AG04450 (cell line): ENCODE measurements around the gene MAP2K2. TPM values are rescaled to one million over a fixed set of nuclear protein-coding genes. Genes with fewer than 3 reads are reported as not detected.
"Not testable (repeated sequence)": the region's sequence is repeated elsewhere in the genome, so short reads cannot be mapped to it uniquely, and the experiment has no call there.

Experiments
- CTCF ChIA-PET: fragments of 300-600, 350-600 bp; formaldehyde crosslinking; extraction: SDS; loops from one replicate; lab custom pipeline; 2022; ENCODE audit warnings: antibody characterized with exemption, inconsistent platforms; lab: Charles Lee
- POLR2A ChIA-PET: fragments of 350-600 bp; formaldehyde crosslinking; extraction: SDS; loops from one replicate; lab custom pipeline; 2021; ENCODE audit warnings: antibody characterized with exemption, inconsistent platforms; lab: Yijun Ruan, JAX
- DNase-seq: peaks from one replicate; pipeline ENCODE4 v3.0.0-alpha.2; 2011; ENCODE audit warnings: low read depth, low spot score
- H3K27ac ChIP-seq: one replicate; pipeline ENCODE4 v1.5.1; 2012; ENCODE audit warnings: low read depth, low read length, control low read depth
- H3K27me3 ChIP-seq: one replicate; pipeline ENCODE4 v1.6.0; 2012; ENCODE audit warnings: low read length; ENCODE audit not compliant: control insufficient read depth, insufficient read depth
- H3K4me3 ChIP-seq: 2 replicates; pipeline ENCODE4 v1.5.1; 2011; ENCODE audit warnings: mild to moderate bottlenecking, low read depth, low read length, control low read depth
- H3K9me3 ChIP-seq: 2 replicates; pipeline ENCODE4 v1.5.1; 2012; ENCODE audit warnings: low read length; ENCODE audit not compliant: control insufficient read depth, insufficient read depth
- polyA plus RNA-seq: library from polyadenylated mRNA; depleted of rRNA; stranded (reverse); fragments of >200 nt; gene quantifications from 2 replicates; pipeline ENCODE4 v1.2.3, GENCODE V29; 2011
- TF ChIP-seq, protein P1 (sequence below): IDR thresholded peaks from 2 replicates; pipeline ENCODE4 v1.5.1; 2011; ENCODE audit warnings: low read depth, low read length, control low read depth, inconsistent platforms

The MAP2K2 gene
- polyA plus RNA-seq, 1 experiment: 65.1 TPM

DNA sequence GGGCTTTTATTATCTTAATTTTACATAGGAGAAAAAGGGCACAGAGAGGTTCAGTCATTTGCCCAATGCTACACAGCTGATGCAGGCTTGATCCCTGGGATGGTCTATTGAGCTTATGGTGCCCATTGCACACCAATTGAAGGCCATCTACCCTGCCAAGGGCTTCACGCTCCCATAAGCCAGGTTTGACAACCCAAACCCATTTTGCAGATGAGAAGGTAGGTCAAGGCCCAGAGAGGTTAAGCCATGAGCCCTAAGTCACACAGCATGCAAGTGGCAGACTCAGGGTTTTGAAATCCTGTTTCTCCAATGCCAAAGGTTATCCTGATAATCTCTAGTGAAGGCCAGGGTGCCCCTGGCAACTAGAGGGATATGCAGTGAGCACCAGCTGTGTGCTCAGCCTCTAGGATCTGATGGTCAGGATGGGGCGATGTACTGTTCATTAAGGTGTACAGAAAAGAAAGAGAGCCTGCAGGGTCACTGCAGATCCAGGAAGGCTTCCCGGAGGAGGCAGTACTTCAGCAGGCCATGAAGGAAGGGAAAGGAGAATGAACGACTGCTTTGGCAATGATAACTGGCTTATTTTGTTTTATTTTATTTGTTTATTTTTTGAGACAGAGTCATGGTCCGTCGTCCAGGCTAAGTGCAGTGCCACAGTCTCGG is 37.6 kb upstream of the MAP2K2 start:
- TF ChIP-seq, protein P1, sequence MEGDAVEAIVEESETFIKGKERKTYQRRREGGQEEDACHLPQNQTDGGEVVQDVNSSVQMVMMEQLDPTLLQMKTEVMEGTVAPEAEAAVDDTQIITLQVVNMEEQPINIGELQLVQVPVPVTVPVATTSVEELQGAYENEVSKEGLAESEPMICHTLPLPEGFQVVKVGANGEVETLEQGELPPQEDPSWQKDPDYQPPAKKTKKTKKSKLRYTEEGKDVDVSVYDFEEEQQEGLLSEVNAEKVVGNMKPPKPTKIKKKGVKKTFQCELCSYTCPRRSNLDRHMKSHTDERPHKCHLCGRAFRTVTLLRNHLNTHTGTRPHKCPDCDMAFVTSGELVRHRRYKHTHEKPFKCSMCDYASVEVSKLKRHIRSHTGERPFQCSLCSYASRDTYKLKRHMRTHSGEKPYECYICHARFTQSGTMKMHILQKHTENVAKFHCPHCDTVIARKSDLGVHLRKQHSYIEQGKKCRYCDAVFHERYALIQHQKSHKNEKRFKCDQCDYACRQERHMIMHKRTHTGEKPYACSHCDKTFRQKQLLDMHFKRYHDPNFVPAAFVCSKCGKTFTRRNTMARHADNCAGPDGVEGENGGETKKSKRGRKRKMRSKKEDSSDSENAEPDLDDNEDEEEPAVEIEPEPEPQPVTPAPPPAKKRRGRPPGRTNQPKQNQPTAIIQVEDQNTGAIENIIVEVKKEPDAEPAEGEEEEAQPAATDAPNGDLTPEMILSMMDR: no peak
- no peaks in the 10 kb centered on the region for H3K9me3 ChIP-seq
- H3K27ac ChIP-seq: no peak overlapping the region
- CTCF ChIA-PET: interaction anchor here (0.6 kb wide), 1 partner anchor 169 kb away, joined by 3 read pairs; no protein-coding TSS in a partner anchor
- no peak overlapping the region for H3K4me3 ChIP-seq
- peaks cover 4% of the 10 kb centered on the region for H3K27me3 ChIP-seq
- DNase-seq: no peak
- POLR2A ChIA-PET: interaction anchor here (0.6 kb wide), 1 partner anchor 166 kb away, joined by 3 read pairs; no protein-coding TSS in a partner anchor

DNA sequence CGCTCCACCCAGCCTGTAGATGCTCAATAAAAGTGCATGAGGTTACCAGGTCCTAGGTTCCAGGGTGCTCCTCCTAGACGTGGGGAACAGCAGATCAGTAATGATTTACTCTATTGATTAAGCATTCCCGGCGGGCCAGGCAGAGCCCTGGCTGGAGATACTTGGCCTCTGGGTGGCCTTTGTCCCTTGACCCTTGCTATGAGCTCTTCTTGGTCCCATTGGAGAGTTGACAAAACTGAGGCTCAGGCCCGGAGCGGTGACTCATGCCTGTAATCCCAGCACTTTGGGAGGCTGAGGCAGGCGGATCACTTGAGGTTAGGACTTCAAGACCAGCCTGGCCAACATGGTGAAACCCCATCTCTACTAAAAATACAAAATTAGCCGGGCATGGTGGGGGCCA is 34.0 kb upstream of the MAP2K2 start:
- DNase-seq, H3K27ac ChIP-seq, H3K27me3 ChIP-seq, H3K4me3 ChIP-seq, H3K9me3 ChIP-seq, CTCF ChIA-PET, POLR2A ChIA-PET: not testable (repeated sequence)

DNA sequence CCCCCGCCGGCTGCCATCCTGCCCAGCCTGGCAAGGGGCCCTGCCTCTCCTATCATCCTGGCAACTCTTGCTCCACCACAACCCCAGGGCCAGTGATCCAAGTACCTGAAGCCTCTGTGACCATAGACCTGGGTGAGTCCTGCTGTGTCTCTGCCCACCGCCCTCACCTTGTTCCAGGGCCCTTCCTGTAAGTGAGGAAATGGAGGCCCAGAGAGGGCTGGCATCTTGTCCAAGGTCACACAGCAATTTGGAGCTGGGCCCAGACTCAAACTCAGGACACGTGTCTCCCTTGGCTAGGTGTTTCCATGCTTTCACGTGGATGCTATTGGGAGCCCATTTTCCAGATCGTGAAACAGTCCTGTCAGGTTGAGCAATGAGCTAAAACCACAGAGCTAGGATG is 33.2 kb upstream of the MAP2K2 start:
- POLR2A ChIA-PET: no interaction called here
- CTCF ChIA-PET: no interaction called here

DNA sequence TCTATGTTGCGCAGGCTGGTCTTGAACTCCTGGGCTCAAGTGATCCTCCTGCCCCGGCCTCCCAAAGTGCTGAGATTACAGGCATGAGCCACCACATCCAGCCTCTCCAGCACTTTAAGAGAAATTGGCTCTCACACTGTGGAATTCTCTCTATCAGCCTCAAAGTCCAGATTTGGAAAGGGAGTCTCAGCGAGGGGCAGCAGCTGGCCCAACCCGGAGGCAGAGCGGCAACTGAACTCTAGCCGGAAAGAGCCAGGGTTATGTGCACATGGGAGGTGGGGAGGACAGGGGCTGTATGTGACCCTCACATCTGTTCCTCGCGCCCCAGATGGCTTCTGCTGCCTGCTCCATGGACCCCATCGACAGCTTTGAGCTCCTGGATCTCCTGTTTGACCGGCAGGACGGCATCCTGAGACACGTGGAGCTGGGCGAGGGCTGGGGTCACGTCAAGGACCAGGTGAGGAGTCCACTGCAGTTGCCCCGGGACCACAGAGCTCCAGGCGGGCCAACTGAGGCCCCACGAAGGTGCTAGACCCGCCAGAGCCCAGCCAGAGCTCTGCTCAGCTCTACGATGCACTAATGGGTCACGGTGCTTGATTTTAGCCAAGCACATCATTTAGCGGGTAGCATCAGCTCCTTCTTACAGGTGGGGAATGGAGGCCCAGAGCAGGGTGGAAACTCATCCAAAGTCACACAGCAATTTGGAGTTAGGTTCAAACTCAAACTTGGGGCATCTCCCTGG is 30.8 kb upstream of the MAP2K2 start:
- ChIA-PET POLR2A (no interaction called here), CTCF (interaction anchor here (1.7 kb wide), 1 partner anchor 15 kb away, joined by 4 read pairs; no protein-coding TSS in a partner anchor)
- H3K27me3 ChIP-seq: peaks cover 15% of the 10 kb centered on the region
- no peak overlapping the region for H3K4me3 ChIP-seq
- TF ChIP-seq, protein P1: no peak
- no peaks in the 10 kb centered on the region; the same call in 1 of the 2 replicates for H3K9me3 ChIP-seq
- H3K27ac ChIP-seq: no peak overlapping the region
- no peak for DNase-seq

More for the DNA sequence above, 33.2 kb upstream of the MAP2K2 start:
- no peak overlapping the region for H3K27ac ChIP-seq
- no peak for DNase-seq
- H3K4me3 ChIP-seq: no peak overlapping the region
- peaks cover 8% of the 10 kb centered on the region for H3K27me3 ChIP-seq
- H3K9me3 ChIP-seq: no peaks in the 10 kb centered on the region; the same call in 1 of the 2 replicates
- TF ChIP-seq, protein P1: no peak

DNA sequence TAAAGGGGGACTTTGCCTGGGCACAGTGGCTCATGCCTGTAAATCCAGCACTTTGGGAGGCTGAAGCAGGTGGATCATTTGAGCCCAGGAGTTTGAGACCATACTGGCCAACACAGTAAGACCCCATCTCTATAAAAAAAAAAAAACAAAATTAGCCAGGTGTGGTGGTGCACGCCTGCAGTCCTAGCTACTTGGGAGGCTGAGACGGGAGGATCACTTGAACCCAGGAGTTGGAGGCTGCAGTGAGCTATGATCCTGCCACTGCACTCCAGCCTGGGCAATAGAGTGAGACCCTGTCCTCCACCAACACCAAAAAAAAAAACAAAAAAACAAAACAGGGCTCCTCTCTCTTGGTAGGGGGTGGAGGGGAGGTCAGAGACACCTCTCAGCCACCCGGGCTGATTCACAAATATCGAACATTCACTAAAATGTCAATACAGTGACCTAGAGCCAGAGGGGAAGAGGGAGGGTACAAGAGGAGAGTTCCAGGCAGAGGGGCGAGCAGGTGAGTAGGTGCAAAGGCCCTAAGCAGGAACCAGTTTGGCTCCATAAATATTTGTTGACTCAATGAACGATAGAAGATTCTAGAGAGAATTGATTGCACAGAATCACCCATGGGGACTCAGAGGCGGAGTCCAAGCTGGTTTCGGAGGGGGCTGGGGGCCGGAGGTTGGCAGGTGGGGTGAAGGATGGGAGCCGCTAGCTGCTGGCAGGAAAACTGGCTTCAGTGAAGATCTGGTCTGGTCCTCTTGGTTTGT is 28.5 kb upstream of the MAP2K2 start:
- DNase-seq: no peak
- CTCF ChIA-PET: interaction anchor here (0.7 kb wide), 1 partner anchor 23 kb away, joined by 6 read pairs; no protein-coding TSS in a partner anchor
- peaks cover 17% of the 10 kb centered on the region for H3K27me3 ChIP-seq
- POLR2A ChIA-PET: no interaction called here
- no peaks in the 10 kb centered on the region; the same call in 1 of the 2 replicates for H3K9me3 ChIP-seq
- TF ChIP-seq, protein P1: no peak
- H3K4me3 ChIP-seq: no peak overlapping the region
- H3K27ac ChIP-seq: no peak overlapping the region
